HEK293 (cell line): ENCODE measurements around the gene VRTN.

Experiments used
- TF ChIP-seq, protein P1 (sequence below): fragments of 450-650 bp; formaldehyde crosslinking; conservative IDR thresholded peaks from 2 replicates; pipeline ENCODE4 v1.5.1; 2016; ENCODE audit warnings: low read depth, missing biosample characterization, missing genetic modification characterization

Gene VRTN

DNA sequence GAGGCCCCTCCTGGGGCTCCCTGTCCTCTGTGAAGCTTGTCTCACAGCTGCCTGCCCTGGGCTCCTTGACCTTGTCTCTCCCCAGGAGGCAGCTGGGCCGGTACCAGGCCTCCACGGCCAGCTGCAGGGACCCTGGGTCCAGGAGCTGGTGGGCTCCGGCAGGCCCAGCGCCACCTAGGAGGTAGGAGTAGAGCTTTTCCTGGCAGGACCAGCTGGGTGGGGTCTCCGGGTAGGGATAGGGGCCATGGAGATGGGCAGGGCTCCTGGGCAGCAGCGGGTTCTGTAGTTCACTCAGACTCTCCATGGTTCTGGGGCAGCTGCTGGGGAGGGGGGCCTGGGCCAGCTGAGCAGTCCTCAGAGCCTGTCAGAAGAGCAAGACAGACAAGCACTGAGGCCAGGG is 61.2 kb downstream of the VRTN start (continued):
- TF ChIP-seq, protein P1, sequence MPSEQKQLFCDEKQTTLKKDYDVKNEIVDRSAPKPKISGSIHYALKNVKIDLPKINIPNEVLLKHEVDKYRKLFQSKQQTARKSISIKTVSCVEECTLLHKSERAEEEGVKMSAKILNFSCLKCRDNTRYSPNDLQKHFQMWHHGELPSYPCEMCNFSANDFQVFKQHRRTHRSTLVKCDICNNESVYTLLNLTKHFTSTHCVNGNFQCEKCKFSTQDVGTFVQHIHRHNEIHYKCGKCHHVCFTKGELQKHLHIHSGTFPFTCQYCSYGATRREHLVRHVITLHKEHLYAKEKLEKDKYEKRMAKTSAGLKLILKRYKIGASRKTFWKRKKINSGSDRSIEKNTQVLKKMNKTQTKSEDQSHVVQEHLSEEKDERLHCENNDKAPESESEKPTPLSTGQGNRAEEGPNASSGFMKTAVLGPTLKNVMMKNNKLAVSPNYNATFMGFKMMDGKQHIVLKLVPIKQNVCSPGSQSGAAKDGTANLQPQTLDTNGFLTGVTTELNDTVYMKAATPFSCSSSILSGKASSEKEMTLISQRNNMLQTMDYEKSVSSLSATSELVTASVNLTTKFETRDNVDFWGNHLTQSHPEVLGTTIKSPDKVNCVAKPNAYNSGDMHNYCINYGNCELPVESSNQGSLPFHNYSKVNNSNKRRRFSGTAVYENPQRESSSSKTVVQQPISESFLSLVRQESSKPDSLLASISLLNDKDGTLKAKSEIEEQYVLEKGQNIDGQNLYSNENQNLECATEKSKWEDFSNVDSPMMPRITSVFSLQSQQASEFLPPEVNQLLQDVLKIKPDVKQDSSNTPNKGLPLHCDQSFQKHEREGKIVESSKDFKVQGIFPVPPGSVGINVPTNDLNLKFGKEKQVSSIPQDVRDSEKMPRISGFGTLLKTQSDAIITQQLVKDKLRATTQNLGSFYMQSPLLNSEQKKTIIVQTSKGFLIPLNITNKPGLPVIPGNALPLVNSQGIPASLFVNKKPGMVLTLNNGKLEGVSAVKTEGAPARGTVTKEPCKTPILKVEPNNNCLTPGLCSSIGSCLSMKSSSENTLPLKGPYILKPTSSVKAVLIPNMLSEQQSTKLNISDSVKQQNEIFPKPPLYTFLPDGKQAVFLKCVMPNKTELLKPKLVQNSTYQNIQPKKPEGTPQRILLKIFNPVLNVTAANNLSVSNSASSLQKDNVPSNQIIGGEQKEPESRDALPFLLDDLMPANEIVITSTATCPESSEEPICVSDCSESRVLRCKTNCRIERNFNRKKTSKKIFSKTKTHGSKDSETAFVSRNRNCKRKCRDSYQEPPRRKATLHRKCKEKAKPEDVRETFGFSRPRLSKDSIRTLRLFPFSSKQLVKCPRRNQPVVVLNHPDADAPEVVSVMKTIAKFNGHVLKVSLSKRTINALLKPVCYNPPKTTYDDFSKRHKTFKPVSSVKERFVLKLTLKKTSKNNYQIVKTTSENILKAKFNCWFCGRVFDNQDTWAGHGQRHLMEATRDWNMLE (tag by site-specific recombination): no peak
- TF ChIP-seq, all 188 proteins: peak for 0
